Right renal pelvis (tissue), 4 donors: ENCODE measurements around the gene TMEM62. TPM values are rescaled to one million over a fixed set of nuclear protein-coding genes. Genes with fewer than 3 reads are reported as not detected.
"Not testable (repeated sequence)": the region's sequence is repeated elsewhere in the genome, so short reads cannot be mapped to it uniquely, and the experiment has no call there.

Source experiments
- DNase-seq, 4 donors: peaks; one replicate each; pipeline ENCODE4 v3.0.0-alpha.2; 2013; ENCODE audit warnings: low read depth in 4 of 4, low spot score in 3 of 4, missing footprints in 1 of 4
- polyA plus RNA-seq, 4 donors: library from polyadenylated mRNA; unstranded; fragments of 120-200 nt; gene quantifications; one replicate each; pipeline ENCODE4 v1.2.1, GENCODE V29; 2013; ENCODE audit not compliant: insufficient read length in 4 of 4

Gene TMEM62
- polyA plus RNA-seq, 4 donors = 14.8 to 17.7 (median 15.3) TPM

DNA sequence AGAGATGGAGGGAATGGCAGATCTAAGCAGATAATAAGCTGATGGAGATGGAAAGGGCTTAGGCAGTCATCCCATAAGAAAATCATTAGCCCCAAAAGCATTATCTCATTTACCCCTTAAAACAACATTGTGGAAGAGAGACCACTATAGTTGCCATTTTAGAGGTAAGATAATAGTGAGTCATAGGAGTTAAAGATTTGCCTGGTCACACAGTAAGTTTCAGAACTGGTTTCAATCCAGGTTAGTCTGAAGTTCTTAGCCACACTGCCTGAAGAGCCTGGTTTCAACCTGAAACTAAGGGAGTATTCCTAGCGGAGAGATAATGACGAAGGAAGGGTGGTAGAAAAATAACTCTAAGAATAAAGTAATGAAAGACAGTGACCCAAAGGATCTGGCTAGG is 14.6 kb upstream of the TMEM62 start:
- no peak for DNase-seq

DNA sequence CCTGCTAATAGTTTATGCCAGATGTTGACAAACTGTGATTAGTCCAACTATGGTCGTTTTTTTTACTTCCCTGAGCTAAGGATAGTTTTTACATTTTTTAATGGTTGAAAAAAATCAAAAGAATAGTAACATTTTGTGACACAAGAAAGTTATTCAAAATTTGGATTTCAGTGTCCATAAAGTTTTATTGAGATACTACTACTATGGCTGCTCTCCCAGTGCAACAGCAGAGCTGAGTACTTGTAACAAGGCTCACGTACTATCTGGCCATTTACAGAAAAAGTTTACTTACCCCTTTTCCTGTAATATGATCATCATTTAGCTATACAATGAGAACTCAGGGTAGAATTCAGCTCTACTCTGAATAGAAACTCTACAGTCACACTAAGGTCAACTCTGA is 11.5 kb upstream of the TMEM62 start:
- DNase-seq = no peak

DNA sequence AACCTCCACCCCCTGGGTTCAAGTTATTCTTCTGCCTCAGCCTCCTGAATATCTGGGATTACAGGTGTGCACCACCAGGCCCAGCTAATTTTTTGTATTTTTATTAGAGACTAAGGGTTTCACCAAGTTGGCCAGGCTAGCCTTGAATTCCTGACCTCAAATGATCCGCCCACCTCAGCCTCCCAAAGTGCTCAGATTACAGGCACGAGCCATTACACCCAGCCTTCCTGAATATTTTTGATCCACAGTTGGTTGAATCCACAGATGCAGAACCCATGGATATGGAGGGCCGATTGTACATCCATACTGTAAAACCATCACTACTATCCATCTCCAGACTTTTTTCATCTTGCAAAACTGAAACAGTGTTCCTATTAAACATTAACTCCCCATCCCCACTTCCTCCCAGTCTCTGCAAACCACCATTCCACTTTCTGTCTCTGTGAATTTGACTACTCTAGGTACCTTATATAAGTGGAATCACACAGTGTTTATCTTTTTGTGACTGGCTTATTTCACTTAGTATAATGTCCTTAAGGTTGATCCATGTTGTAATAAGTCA is 8.2 kb upstream of the TMEM62 start:
- no peak for DNase-seq

DNA sequence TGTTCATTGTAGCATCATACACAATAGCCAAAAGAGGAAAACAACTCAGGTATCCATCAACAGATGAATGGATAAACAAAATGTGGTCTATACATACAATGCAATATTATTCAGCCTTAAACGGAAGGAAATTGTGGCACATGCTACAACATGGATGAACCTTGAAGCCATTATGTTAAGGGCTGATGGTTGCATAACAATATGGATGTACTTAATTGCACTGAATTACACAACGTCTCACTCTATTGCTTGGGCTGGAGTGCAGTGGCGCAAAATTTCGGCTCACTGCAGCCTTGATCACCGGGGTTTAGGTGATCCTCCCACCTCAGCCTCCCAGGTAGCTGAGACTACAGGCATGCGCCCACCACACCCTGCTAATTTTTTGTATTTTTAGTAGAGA is 7.0 kb upstream of the TMEM62 start:
- no peak for DNase-seq

DNA sequence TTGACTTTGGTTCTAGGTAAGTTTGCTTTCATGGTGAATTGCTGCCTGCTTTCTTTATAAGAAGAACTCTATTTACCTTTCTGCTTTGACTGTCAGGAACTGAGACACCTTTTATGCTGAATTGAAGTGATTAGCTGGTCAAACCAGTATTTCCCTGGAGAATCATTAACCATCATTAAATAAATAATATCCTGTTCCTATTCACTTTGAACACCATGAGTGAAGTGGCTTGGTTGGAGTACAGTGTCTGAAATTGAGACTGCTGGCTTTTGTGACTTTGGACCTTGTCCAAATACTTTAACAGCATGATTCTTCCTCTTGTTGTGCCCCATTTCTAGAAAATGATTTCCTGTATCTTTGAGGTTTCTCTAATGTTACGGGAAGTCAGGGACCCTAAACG is 5.6 kb upstream of the TMEM62 start:
- DNase-seq = no peak

DNA sequence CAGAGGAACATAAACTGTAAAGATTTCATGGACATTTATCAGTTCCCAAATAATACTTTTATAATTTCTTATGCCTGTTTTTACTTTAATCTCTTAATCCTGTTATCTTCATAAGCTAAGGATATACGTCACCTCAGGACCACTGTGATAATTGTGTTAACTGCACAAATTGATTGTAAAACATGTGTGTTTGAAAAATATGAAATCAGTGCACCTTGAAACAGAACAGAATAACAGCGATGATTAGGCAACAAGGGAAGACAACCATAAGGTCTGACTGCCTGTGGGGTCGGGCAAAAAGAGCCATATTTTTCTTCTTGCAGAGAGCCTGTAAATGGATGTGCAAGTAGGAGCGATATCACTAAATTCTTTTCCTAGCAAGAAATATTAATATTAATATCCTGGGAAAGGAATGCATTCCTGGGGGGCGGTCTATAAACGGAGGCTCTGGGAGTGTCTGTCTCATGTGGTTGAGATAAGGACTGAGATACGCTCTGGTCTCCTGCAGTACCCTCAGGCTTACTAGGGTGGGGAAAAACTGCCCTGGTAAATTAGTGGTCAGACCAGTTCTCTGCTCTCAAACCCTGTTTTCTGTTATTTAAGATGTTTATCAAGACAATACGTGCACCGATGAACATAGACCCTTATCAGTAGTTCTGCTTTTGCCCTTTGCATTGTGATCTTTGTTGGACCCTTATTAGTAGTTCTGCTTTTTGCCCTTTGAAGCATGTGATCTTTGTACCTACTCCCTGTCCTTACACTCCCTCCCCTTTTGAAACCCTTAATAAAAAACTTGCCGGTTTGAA is 5.0 kb upstream of the TMEM62 start:
- not testable (repeated sequence) for DNase-seq

DNA sequence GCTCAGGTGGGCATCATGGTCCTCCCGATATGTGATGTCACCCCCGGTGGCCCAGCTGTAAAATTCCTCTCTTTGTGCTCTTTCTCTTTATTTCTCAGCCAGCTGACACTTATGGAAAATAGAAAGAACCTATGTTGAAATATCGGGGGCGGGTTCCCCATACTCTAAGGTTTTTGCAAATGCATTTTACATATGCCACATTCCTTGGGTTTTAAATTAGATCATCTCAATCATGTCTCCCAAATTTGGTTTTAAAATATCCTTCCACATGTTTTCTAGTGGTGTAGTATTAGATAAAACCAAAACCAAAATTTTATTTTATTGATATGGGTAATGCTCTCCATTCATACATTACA is 4.4 kb upstream of the TMEM62 start:
- no peak for DNase-seq

DNA sequence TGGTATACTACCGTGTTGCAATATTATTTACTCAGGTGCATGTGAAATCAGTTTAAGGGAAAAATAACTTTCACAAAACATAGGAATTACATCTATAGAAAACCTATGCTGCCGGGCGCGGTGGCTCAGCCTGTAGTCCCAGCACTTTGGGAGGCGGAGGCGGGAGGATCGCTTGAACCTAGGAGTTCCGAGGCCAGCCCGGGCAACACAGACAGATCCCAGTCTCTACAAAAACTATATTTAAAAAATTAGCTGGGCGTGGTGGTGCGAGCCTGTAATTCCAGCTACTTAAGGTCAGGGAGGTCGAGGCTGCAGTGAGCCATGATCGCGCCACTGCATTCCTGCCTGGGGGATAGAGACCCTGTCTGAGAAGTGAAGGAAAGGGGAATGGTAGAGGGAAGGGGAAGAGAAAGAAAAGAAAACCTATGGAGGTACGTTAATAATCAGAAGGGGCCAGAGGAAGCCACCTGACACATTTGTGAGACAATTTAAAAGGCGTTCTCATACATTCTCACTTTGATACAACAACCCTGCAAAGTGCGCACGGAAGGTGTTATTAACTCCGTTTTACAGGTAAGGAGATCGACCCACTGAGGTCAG is 456 bp upstream of the TMEM62 start:
- no peak for DNase-seq

DNA sequence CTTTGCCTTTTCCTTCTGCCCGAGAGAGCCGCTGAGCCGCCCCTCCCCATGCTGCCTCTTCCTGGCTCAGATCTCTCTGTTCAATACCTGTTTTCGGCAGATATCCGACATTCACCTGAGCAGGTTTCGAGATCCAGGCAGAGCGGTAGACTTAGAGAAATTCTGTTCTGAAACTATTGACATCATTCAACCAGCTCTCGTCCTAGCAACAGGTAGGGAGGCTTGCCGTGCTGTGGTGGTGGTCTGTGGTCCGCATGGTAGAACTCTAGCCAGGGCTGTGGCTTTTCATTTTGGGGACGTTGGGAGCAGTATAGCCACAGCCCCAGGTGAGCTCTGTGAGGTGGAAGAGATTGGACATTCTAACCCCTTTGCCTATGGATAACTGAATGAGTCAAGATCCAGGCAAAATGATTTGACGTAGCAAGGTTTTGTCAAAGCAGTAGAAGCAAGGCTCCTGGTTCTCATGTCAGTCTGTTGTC is 810 bp downstream of the TMEM62 start:
- DNase-seq = no peak

DNA sequence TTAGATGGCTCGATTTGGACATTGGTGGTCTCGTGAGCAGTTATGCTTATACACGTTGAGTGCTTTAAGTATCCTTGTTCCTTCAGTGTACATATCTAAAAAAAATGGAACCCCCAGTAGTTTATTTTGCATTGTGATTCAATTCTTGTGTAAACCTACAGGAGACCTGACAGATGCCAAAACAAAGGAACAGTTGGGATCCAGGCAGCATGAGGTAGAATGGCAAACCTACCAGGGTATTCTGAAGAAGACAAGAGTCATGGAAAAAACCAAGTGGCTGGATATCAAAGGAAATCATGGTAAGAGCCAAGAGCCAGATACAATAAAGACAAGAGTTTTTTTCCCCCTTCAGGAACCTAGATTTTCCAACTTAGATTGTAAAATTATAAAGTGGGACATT is 2.0 kb downstream of the TMEM62 start:
- DNase-seq = no peak

DNA sequence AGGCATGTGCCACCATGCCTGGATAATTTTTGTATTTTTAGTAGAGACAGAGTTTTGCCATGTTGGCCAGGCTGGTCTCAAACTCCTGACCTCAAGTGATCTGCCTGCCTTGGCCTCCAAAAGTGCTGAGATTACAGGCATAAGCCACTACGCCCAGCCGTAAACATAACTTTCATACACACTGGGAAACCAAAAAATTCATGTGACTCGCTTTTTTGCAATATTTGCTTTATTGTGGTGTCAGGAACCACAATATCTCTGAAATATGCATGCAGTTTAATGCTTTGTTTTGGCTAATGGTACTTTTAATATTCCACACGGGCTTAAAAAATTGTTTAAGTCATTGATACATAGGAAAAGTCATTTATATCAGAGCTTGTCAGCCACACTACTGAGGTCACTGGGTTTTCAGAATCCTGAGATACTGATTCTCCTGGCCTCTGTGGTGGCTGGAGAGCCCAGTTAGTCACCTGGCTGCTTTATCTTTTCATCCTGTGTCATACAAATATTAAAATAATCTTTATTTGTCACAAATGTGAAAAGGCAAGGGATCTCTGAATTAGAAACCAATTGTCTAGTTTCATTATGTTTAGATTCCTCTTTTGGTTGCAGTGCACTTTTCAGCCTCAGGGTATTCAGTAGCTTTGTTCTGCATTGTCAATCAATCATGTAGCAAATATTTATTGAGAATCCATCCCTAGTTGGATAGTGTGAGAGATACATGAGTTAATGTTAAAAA is 10.0 kb downstream of the TMEM62 start:
- DNase-seq = no peak

DNA sequence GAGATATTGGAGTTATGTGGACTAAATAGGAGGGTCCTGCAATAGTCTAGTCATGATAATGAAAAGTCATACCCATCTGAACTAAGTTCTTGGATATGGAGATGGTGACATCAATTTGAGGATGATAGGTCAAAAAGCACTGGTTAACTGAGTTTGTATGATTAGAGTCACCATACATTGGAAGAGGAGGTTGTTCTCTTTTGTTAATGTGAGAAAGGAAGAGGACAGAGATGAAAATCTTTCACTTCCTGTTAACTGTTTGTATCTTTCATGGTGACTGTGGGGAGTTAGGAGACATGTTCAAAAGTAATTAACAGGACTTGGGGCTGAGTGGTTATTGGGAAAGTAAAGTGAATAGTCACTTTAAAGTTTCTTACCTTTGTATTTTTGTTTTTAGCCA is 11.1 kb downstream of the TMEM62 start:
- no peak for DNase-seq

DNA sequence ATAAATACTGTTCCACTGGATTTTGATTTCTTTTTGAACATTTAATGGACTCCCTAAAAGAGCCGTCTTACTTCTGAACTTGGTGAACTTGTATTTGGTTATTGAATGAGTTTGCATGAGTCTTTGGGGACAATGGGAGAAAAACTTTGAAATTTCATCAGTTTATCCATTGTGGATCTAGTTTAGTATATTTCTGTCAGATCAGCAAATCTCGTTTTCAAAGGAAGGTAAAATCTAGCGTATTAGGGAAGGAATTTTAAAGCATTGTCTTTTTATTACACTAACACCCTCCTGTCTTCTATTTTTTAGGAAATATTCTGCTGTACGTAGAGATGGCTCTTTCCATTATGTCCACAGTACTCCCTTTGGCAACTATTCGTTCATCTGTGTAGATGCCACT is 12.8 kb downstream of the TMEM62 start:
- no peak for DNase-seq

DNA sequence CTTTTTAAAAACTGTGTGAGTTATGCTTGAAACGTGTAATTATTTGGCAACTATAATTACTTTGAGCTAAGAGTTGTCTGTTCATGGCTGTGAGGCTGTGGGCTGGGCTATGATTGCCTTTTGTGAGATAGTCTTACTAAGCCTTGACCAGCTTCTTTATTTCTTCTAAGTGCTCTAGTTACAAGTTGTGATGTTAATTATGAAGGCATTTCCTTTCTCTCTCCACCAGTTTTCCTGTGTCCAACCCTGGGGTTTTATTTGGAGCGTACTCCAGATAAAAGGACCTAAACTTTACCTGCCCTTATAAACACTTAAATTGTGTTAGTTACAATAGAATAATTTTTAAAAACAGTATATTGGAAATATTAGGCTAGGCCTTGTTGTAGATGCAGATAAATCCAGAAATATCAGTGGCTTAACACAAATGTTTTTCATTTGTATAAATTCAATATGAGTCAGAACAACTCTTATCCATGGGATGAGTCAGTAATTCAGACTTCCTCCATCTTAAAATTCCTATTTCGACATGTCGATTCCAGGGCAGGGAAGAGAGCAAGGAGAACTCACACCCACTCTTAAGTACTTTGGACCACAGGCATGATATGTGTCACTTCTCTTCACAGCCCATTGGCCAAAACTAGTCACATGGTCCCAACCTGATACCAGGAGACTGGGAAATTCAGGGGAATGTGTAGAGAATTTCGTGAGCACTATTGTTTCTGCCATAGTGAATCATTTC is 17.0 kb downstream of the TMEM62 start:
- DNase-seq = no peak

DNA sequence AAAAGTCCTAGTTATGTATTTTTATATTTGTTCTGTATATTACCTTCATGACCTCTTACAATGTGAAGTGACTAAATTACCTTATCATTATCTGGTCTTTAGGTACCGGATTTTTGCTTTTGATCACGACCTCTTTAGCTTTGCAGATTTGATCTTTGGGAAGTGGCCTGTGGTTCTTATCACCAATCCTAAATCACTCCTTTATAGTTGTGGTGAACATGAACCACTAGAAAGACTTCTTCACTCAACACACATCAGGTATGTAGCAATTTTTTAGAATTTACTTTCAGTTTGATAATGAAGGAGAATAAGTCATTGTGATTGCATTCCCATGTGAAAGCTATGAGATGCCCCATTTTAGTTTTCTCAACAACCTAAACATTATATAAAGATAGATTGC is 18.3 kb downstream of the TMEM62 start:
- DNase-seq = no peak

DNA sequence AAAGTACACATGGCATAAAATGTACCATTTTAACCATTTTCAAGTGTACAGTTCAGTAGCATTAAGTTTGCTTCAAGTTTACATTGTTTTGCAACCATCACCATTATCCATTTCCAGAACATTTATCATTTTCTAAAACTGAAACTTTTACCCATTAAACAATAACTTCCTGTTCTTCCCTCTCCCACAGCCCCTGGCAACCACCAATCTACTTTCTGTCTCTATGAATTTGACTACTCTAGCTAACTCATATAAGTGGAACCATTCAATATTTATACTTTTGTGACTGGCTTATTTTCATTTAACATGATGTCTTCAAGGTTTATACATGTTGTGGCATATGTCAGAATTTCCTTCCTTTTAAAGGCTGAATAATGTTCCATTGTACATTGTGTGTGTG is 19.9 kb downstream of the TMEM62 start:
- no peak for DNase-seq

DNA sequence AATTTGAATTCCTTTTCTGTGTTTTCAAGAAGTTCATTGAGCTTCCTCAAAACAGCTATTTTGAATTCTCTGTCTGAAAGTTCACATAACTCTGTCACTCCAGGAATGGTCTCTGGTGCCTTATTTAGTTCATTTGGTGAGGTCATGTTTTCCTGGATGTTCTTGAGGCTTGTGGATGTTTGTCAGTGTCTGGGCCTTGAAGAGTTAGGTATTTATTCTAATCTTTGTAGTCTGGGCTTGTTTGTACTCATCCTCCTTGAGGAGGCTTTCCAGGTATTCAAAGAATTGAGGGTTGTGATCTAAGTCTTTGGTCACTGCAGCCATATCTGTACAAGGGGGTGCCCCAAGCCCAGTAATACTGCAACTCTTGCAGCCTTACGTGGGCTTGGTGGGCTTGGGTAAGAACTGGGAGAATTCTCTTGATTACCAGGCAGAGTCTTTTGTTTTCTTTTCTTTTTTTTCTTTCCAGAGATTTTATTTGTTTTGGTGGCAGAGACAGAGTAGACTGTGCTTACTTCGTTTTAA is 32.5 kb downstream of the TMEM62 start:
- DNase-seq = no peak

DNA sequence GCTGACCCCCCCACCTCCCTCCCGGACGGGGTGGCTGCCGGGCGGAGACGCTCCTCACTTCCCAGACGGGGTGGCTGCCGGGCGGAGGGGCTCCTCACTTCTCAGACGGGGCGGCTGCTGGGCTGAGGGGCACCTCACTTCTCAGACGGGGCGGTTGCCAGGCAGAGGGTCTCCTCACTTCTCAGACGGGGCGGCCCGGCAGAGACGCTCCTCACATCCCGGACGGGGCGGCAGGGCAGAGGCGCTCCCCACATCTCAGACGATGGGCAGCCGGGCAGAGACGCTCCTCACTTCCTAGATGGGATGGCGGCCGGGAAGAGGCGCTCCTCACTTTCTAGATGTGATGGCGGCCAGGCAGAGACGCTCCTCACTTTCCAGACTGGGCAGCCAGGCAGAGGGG is 33.9 kb downstream of the TMEM62 start:
- DNase-seq = not testable (repeated sequence)

DNA sequence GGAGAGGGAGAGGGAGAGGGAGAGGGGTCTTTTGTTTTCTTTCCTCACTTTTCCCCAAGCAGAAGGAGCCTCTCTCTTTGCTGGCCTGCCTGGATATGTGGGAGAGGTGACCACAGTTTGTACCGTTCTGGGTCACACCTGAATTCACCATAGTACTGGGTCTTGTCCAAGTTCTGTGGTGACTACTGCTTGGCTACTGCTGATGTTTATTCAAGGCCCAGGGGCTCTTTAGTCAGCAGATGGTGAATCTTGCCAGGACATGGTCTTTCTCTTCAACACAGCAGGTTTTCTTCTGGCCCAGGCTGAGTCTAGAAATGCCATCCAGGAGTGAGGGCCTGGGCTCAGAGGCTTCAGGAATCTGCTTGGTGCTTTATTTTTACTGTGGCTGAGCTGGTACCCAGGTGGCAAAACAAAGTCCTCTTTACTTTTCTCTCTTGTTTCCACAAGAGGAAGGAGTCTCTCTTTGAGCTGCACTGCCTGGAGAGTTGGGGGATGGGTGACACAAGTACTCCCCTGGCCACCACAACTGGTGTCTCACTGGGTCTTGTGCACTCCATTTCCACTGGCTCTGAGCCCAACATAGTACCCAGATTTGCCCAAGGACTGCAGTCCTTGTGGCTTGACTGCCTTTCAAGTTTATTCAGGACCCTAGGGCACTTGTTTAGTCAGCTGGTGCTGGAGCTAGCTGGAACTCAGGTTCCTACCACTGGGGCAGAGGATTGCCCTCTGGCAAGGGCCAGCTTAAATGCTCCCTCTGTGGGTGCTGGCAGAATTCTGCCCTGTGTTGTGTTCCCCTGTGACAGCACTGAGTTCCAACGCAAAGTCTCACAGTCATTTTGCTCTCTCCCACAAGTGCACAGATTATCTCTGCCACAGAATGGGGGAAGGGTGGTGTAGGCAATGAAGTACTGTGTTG is 35.1 kb downstream of the TMEM62 start:
- DNase-seq = no peak
